Measurements from ENCODE around the gene CAMKMT.
"Not testable (repeated sequence)": the region's sequence is repeated elsewhere in the genome, so short reads cannot be mapped to it uniquely, and the experiment has no call there.

Gene CAMKMT

GRCh38 chr2:44570271-44570670, 208.5 kb downstream of the CAMKMT start:
- H3K4me3 ChIP-seq (ENCODE audit: low read depth, low read length), result no peak overlapping the region
- H3K36me3 ChIP-seq (ENCODE audit: control insufficient read depth, insufficient read depth, low read length), result no peaks in the 10 kb centered on the region
- no peaks in the 10 kb centered on the region for H3K27me3 ChIP-seq (ENCODE audit: control insufficient read depth, insufficient read depth, low read length)
- H3K27ac ChIP-seq (ENCODE audit: low read depth, low read length), result no peak overlapping the region
- no peaks in the 10 kb centered on the region for H3K9me3 ChIP-seq (ENCODE audit: control insufficient read depth, insufficient read depth, low read depth, low read length)
- H3K4me1 ChIP-seq (ENCODE audit: control insufficient read depth, insufficient read depth, low read length), result no peaks in the 10 kb centered on the region
- H3K9ac ChIP-seq (ENCODE audit: low read length), result no peak overlapping the region

DNA sequence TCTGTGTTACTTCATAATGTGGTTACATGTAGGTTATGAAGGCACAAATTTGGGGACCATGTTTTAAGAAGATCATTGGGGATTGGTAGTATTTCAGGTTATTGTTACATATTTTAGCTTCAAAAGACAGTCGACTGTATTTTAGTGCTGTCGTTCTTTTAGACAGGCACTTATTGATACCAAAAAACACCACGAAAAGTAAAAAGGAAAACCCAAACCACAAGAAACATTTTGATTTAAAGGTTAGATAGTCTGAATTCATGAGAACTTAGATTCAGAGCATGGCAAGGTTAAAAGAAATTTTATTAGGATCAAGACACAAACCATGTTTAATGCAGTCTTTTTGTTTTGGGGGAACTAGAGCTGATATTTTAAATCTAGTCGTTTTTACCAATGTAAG, 209.0 kb downstream of the CAMKMT start:
- H3K27ac ChIP-seq (ENCODE audit: low read depth, low read length), result no peak overlapping the region
- H3K36me3 ChIP-seq (ENCODE audit: control insufficient read depth, insufficient read depth, low read length), result no peaks in the 10 kb centered on the region
- no peak overlapping the region for H3K4me3 ChIP-seq (ENCODE audit: low read depth, low read length)
- H3K9ac ChIP-seq (ENCODE audit: low read length), result no peak overlapping the region
- H3K9me3 ChIP-seq (ENCODE audit: control insufficient read depth, insufficient read depth, low read depth, low read length), result no peaks in the 10 kb centered on the region
- H3K27me3 ChIP-seq (ENCODE audit: control insufficient read depth, insufficient read depth, low read length), result no peaks in the 10 kb centered on the region
- no peaks in the 10 kb centered on the region for H3K4me1 ChIP-seq (ENCODE audit: control insufficient read depth, insufficient read depth, low read length)

DNA sequence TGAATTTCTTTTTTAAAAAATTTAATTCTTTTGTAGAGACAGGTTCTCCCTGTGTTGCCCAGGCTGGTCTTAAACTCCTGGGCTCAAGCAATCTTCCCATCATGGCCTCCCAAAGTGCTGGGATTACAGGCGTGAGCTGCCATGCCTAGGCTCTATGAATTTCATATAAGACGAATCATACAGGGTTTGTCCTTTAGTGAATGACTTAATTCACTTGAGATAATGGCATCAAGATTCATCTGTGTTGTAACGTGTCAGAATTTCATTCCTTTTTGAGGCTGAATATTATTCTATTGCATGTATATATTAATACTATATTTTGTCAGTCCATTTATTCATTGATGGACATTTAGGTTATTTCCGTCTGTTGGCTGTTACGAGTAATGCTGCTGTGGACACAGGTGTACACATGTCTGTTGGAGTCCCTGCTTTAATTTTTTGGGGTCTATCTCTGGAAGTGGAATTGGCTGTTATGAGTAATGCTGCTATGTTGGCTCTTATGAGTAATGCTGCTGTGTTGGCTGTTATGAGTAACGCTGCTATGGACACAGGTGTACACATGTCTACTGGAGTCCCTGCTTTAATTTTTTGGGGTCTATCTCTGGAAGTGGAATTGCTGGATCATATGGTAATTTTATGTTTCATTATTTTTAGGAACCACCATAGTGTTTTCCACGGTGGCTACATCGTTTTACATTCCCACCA, 210.6 kb downstream of the CAMKMT start:
- no peaks in the 10 kb centered on the region for H3K27me3 ChIP-seq (ENCODE audit: control insufficient read depth, insufficient read depth, low read length)
- H3K36me3 ChIP-seq (ENCODE audit: control insufficient read depth, insufficient read depth, low read length), result no peaks in the 10 kb centered on the region
- no peaks in the 10 kb centered on the region for H3K9me3 ChIP-seq (ENCODE audit: control insufficient read depth, insufficient read depth, low read depth, low read length)
- no peaks in the 10 kb centered on the region for H3K4me1 ChIP-seq (ENCODE audit: control insufficient read depth, insufficient read depth, low read length)
- no peak overlapping the region for H3K27ac ChIP-seq (ENCODE audit: low read depth, low read length)
- H3K9ac ChIP-seq (ENCODE audit: low read length), result no peak overlapping the region
- no peak overlapping the region for H3K4me3 ChIP-seq (ENCODE audit: low read depth, low read length)

- H3K9me3 ChIP-seq (ENCODE audit: control insufficient read depth, insufficient read depth, low read depth, low read length), result no peaks in the 10 kb centered on the region
- no peak overlapping the region for H3K4me3 ChIP-seq (ENCODE audit: low read depth, low read length)
- no peaks in the 10 kb centered on the region for H3K36me3 ChIP-seq (ENCODE audit: control insufficient read depth, insufficient read depth, low read length)
- H3K27ac ChIP-seq (ENCODE audit: low read depth, low read length), result no peak overlapping the region
- no peak overlapping the region for H3K9ac ChIP-seq (ENCODE audit: low read length)
- no peaks in the 10 kb centered on the region for H3K27me3 ChIP-seq (ENCODE audit: control insufficient read depth, insufficient read depth, low read length)
- no peaks in the 10 kb centered on the region for H3K4me1 ChIP-seq (ENCODE audit: control insufficient read depth, insufficient read depth, low read length)
Measured at GRCh38 chr2:44573996-44574395, 212.2 kb downstream of the CAMKMT start.

DNA sequence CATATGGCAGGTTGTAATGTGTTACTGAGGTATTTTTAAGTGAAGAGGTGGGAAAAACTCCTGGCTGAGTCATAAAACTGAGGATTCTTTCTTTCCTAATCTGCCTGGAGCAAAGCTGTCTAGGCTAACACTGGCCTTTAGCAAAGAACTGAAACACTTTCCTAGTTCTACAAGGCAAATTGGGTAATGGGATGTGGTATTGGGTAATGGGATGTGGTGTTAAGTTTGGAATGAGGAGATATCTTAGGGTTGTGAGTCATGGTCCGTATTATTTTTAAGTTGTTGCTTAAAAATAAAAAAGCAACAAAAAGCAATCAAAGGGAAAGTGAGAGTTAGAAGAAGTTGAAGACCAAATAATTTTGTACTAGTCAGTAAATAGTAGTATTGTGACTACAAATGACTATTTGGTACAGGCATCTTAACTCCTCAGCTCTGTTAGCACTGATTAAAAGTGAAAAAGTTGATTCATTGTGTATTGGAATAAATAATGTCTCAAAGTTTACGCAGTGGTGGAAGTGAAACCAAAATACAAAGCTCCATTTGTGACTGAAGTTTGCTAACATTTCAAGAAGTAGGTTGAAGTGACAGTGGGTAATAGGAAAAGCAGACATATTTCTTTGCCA, 216.8 kb downstream of the CAMKMT start:
- Histone ChIP-seq H3K27me3 (ENCODE audit: control insufficient read depth, insufficient read depth, low read length) (no peaks in the 10 kb centered on the region), H3K27ac (ENCODE audit: low read depth, low read length) (no peak overlapping the region), H3K9ac (ENCODE audit: low read length) (no peak overlapping the region), H3K9me3 (ENCODE audit: control insufficient read depth, insufficient read depth, low read depth, low read length) (no peaks in the 10 kb centered on the region), H3K36me3 (ENCODE audit: control insufficient read depth, insufficient read depth, low read length) (no peaks in the 10 kb centered on the region), H3K4me3 (ENCODE audit: low read depth, low read length) (no peak overlapping the region), H3K4me1 (ENCODE audit: control insufficient read depth, insufficient read depth, low read length) (no peaks in the 10 kb centered on the region)

DNA sequence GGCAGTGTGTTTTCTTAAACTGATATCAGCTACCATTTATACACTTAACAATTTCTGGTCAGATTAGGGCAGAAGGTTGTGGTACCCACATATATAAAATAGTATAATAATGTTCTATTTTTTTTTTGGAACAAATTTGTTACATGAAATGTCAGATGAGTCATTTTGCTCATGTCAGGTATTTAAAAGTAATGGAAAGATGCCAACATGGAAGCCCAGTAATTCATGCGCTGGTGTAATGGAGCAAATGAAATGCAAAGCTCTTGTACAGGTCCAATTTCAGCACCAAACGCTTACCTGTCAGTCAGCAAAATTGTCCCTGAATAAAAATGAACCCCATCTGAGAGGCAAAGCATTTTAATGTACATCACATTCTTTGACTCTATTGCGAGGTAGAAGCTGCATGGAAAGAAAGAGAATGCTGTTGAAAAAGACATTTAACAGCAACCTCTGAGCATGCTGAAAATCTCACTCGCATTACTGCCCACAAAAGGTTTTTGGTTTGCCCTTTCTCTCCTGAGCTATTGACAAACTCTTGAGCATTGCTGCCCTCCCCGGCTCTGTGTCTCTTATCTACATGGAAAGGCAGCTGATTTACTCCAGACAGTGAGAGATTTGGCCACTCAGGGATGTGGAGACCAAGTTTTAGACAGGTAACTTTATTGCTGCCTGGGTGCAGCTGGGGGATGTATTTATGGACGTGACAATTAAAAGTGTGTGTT, 217.5 kb downstream of the CAMKMT start:
- Histone ChIP-seq H3K27me3 (ENCODE audit: control insufficient read depth, insufficient read depth, low read length) (no peaks in the 10 kb centered on the region), H3K36me3 (ENCODE audit: control insufficient read depth, insufficient read depth, low read length) (no peaks in the 10 kb centered on the region), H3K9me3 (ENCODE audit: control insufficient read depth, insufficient read depth, low read depth, low read length) (no peaks in the 10 kb centered on the region), H3K4me3 (ENCODE audit: low read depth, low read length) (no peak overlapping the region), H3K27ac (ENCODE audit: low read depth, low read length) (no peak overlapping the region), H3K9ac (ENCODE audit: low read length) (no peak overlapping the region), H3K4me1 (ENCODE audit: control insufficient read depth, insufficient read depth, low read length) (no peaks in the 10 kb centered on the region)

GRCh38 chr2:44579837-44580230, 218.1 kb downstream of the CAMKMT start:
- no peak overlapping the region for H3K9ac ChIP-seq (ENCODE audit: low read length)
- H3K4me3 ChIP-seq (ENCODE audit: low read depth, low read length), result no peak overlapping the region
- H3K9me3 ChIP-seq (ENCODE audit: control insufficient read depth, insufficient read depth, low read depth, low read length), result no peaks in the 10 kb centered on the region
- H3K27me3 ChIP-seq (ENCODE audit: control insufficient read depth, insufficient read depth, low read length), result no peaks in the 10 kb centered on the region
- no peak overlapping the region for H3K27ac ChIP-seq (ENCODE audit: low read depth, low read length)
- no peaks in the 10 kb centered on the region for H3K4me1 ChIP-seq (ENCODE audit: control insufficient read depth, insufficient read depth, low read length)
- no peaks in the 10 kb centered on the region for H3K36me3 ChIP-seq (ENCODE audit: control insufficient read depth, insufficient read depth, low read length)

DNA sequence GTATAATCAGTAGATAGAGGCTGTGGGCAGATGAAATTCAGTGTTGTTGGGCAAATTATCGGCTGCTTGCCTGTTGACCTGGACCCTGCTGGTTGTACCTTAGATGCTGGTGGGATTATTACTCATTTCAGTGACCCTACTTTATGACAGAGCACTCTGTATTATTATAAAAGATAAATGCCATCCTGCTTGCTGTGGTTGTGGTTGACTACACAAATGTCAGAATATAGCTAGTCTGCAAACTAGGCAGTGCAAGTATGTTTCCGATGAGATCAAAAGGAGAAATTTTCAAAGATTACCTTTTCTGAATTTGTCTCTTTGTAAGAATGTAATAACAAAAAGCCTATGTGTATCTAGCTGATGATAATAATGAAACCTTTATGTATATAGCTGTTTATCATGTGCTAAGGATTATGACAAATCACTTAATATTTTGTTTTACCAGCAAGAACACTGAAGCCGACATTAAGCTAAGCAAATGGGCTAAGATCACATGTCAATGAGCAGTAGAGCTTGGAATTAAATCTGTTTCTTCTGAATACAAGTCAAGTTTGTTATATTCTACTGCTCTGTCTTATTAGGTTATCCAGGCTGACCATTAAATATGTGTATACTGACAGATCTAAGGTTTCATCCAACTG, 219.2 kb downstream of the CAMKMT start:
- H3K4me1 ChIP-seq (ENCODE audit: control insufficient read depth, insufficient read depth, low read length), result no peaks in the 10 kb centered on the region

GRCh38 chr2:44582363-44583008, 220.7 kb downstream of the CAMKMT start:
- Histone ChIP-seq H3K27ac (ENCODE audit: low read depth, low read length) (no peak overlapping the region), H3K36me3 (ENCODE audit: control insufficient read depth, insufficient read depth, low read length) (no peaks in the 10 kb centered on the region), H3K4me3 (ENCODE audit: low read depth, low read length) (no peak overlapping the region), H3K4me1 (ENCODE audit: control insufficient read depth, insufficient read depth, low read length) (no peaks in the 10 kb centered on the region), H3K27me3 (ENCODE audit: control insufficient read depth, insufficient read depth, low read length) (no peaks in the 10 kb centered on the region), H3K9ac (ENCODE audit: low read length) (no peak overlapping the region), H3K9me3 (ENCODE audit: control insufficient read depth, insufficient read depth, low read depth, low read length) (0 out of 2 replicates have a peak, but pooled peaks cover 7% of the 10 kb centered on the region)

More for the DNA sequence above, 219.2 kb downstream of the CAMKMT start:
- H3K4me3 ChIP-seq (ENCODE audit: low read depth, low read length), result no peak overlapping the region
- no peak overlapping the region for H3K9ac ChIP-seq (ENCODE audit: low read length)
- no peaks in the 10 kb centered on the region for H3K36me3 ChIP-seq (ENCODE audit: control insufficient read depth, insufficient read depth, low read length)
- no peak overlapping the region for H3K27ac ChIP-seq (ENCODE audit: low read depth, low read length)
- no peaks in the 10 kb centered on the region for H3K9me3 ChIP-seq (ENCODE audit: control insufficient read depth, insufficient read depth, low read depth, low read length)
- no peaks in the 10 kb centered on the region for H3K27me3 ChIP-seq (ENCODE audit: control insufficient read depth, insufficient read depth, low read length)

- H3K4me3 ChIP-seq (ENCODE audit: low read depth, low read length); H3K27ac ChIP-seq (ENCODE audit: low read depth, low read length); H3K36me3 ChIP-seq (ENCODE audit: control insufficient read depth, insufficient read depth, low read length); H3K9ac ChIP-seq (ENCODE audit: low read length); H3K9me3 ChIP-seq (ENCODE audit: control insufficient read depth, insufficient read depth, low read depth, low read length); H3K4me1 ChIP-seq (ENCODE audit: control insufficient read depth, insufficient read depth, low read length); H3K27me3 ChIP-seq (ENCODE audit: control insufficient read depth, insufficient read depth, low read length): not testable (repeated sequence)
Measured at GRCh38 chr2:44595615-44596014, 233.9 kb downstream of the CAMKMT start.
